ENCODE results near the gene NINJ2. TPM values are rescaled to one million over a fixed set of nuclear protein-coding genes. Genes with fewer than 3 reads are reported as not detected.

The NINJ2 gene
- polyA plus RNA-seq, 3 donors, result 32.9 to 92.7 (median 73.7) TPM

GRCh38 chr12:562634-563033 is 100.6 kb downstream of the NINJ2 start:
- no peak for DNase-seq
- H3K36me3 Mint-ChIP-seq, result peaks cover 25 to 27% of the 10 kb centered on the region in 2 donors
- 91% methylated on average over 10 of the region's 12 CpGs for WGBS (ENCODE audit: insufficient coverage)
- Histone ChIP-seq H3K9me3 (replicated peaks in 1 of 2; ENCODE audit: control insufficient read depth in 1 of 2, insufficient read depth in 1 of 2, low read length in 2 of 2) (no peaks in the 10 kb centered on the region), H3K4me1 (ENCODE audit: control insufficient read depth in 1 of 2, insufficient read depth in 2 of 2, low read length in 2 of 2) (peaks cover 54% of the 10 kb centered on the region in 2 donors), H2AFZ (ENCODE audit: insufficient read depth, low read depth, low read length, poor library complexity, severe bottlenecking) (peak overlapping the region; percentile 89), H3K27ac (ENCODE audit: low read depth in 1 of 2, low read length in 2 of 2) (peak overlapping the region; percentile 93 to 95), H3K4me3 (replicated peaks in 1 of 3; ENCODE audit: low read depth in 2 of 3, low read length in 3 of 3) (peak overlapping the region; percentile 27 to 76 (median 42)), H3K36me3 (replicated peaks in 1 of 2; ENCODE audit: control insufficient read depth in 1 of 2, insufficient read depth in 2 of 2, low read length in 2 of 2) (peaks cover 7 to 11% of the 10 kb centered on the region in 2 donors), H3K4me2 (replicated peaks; ENCODE audit: extremely low read depth, low read length, poor library complexity, severe bottlenecking) (peak overlapping the region; percentile 80), H3K9ac (ENCODE audit: insufficient read depth, low read length, poor library complexity, severe bottlenecking) (peak overlapping the region; percentile 53), H3K27me3 (ENCODE audit: control insufficient read depth in 2 of 2, insufficient read depth in 2 of 2, low read length in 2 of 2) (no peaks in the 10 kb centered on the region), H4K20me1 (ENCODE audit: insufficient read depth, low read length) (no peaks in the 10 kb centered on the region), H3K79me2 (ENCODE audit: insufficient read depth, low read length) (peaks cover 11% of the 10 kb centered on the region)
- intact Hi-C loops (cut with micrococcal nuclease), result loop anchor here in 1 of 2 donors (10.0 kb wide), 2 partner anchors 382 to 1022 kb away; partner anchors contain the start of gene RAD52
- TF ChIP-seq, protein P1, sequence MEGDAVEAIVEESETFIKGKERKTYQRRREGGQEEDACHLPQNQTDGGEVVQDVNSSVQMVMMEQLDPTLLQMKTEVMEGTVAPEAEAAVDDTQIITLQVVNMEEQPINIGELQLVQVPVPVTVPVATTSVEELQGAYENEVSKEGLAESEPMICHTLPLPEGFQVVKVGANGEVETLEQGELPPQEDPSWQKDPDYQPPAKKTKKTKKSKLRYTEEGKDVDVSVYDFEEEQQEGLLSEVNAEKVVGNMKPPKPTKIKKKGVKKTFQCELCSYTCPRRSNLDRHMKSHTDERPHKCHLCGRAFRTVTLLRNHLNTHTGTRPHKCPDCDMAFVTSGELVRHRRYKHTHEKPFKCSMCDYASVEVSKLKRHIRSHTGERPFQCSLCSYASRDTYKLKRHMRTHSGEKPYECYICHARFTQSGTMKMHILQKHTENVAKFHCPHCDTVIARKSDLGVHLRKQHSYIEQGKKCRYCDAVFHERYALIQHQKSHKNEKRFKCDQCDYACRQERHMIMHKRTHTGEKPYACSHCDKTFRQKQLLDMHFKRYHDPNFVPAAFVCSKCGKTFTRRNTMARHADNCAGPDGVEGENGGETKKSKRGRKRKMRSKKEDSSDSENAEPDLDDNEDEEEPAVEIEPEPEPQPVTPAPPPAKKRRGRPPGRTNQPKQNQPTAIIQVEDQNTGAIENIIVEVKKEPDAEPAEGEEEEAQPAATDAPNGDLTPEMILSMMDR (IDR thresholded peaks at IDR 0.05), result no peak
- H3K9me3 Mint-ChIP-seq, result no peaks in the 10 kb centered on the region
- H3K27me3 Mint-ChIP-seq (ENCODE audit: low read depth in 3 of 3), result peaks cover 2 to 10% (median 6%) of the 10 kb centered on the region in 3 donors
- H3K4me1 Mint-ChIP-seq, result peaks cover 61% of the 10 kb centered on the region
- H3K4me3 Mint-ChIP-seq, result peak overlapping the region; percentile 91 to 96
- H3K27ac Mint-ChIP-seq, result peak overlapping the region; percentile 97 to 100 (median 99)

- Histone ChIP-seq H3K4me2 (replicated peaks; ENCODE audit: extremely low read depth, low read length, poor library complexity, severe bottlenecking) (peak overlapping the region; percentile 80), H3K4me3 (replicated peaks in 1 of 3; ENCODE audit: low read depth in 2 of 3, low read length in 3 of 3) (peak overlapping the region; percentile 27 to 76 (median 42)), H2AFZ (ENCODE audit: insufficient read depth, low read depth, low read length, poor library complexity, severe bottlenecking) (peak overlapping the region; percentile 89), H4K20me1 (ENCODE audit: insufficient read depth, low read length) (no peaks in the 10 kb centered on the region), H3K9me3 (replicated peaks in 1 of 2; ENCODE audit: control insufficient read depth in 1 of 2, insufficient read depth in 1 of 2, low read length in 2 of 2) (no peaks in the 10 kb centered on the region), H3K27ac (ENCODE audit: low read depth in 1 of 2, low read length in 2 of 2) (peak overlapping the region; percentile 93 to 95), H3K4me1 (ENCODE audit: control insufficient read depth in 1 of 2, insufficient read depth in 2 of 2, low read length in 2 of 2) (peaks cover 54% of the 10 kb centered on the region in 2 donors), H3K79me2 (ENCODE audit: insufficient read depth, low read length) (peaks cover 11% of the 10 kb centered on the region), H3K27me3 (ENCODE audit: control insufficient read depth in 2 of 2, insufficient read depth in 2 of 2, low read length in 2 of 2) (no peaks in the 10 kb centered on the region), H3K9ac (ENCODE audit: insufficient read depth, low read length, poor library complexity, severe bottlenecking) (peak overlapping the region; percentile 53), H3K36me3 (replicated peaks in 1 of 2; ENCODE audit: control insufficient read depth in 1 of 2, insufficient read depth in 2 of 2, low read length in 2 of 2) (peaks cover 7 to 11% of the 10 kb centered on the region in 2 donors)
- Mint-ChIP-seq H3K4me1 (peaks cover 61% of the 10 kb centered on the region), H3K27ac (peak overlapping the region; percentile 97 to 100 (median 99)), H3K36me3 (peaks cover 25 to 27% of the 10 kb centered on the region in 2 donors), H3K4me3 (peak overlapping the region; percentile 91 to 96), H3K27me3 (ENCODE audit: low read depth in 3 of 3) (peaks cover 4 to 10% (median 6%) of the 10 kb centered on the region in 3 donors), H3K9me3 (no peaks in the 10 kb centered on the region)
- TF ChIP-seq, protein P1 (IDR thresholded peaks at IDR 0.05), result no peak
- peak; percentile 84 to 89 (median 86) for DNase-seq
- 7% methylated on average over 14 of the region's 19 CpGs for WGBS (ENCODE audit: insufficient coverage)
- intact Hi-C loops (cut with micrococcal nuclease), result loop anchor here in 1 of 2 donors (10.0 kb wide), 2 partner anchors 383 to 1023 kb away; partner anchors contain the start of gene RAD52
These were observed 101.2 kb downstream of the NINJ2 start for GRCh38 chr12:561908-562593.
